KOPT-K1 (cell line): Measurements from ENCODE around the gene MGAT2.
"Not testable (repeated sequence)": the region's sequence is repeated elsewhere in the genome, so short reads cannot be mapped to it uniquely, and the experiment has no call there.

Experiments
- H3K27ac ChIP-seq: fragments of 200-600 bp; sonication (generic); 2 replicates; pipeline ENCODE4 v1.5.1; 2016; ENCODE audit warnings: antibody characterized with exemption, mild to moderate bottlenecking, low read depth, low read length; ENCODE audit not compliant: poor library complexity, severe bottlenecking
- H3K36me3 ChIP-seq: fragments of 200-600 bp; sonication (generic); 2 replicates; pipeline ENCODE4 v1.5.1; 2017; ENCODE audit warnings: antibody characterized with exemption, mild to moderate bottlenecking, low read length, moderate library complexity; ENCODE audit not compliant: insufficient read depth
- H3K9me3 ChIP-seq: fragments of 200-600 bp; sonication (generic); 2 replicates; pipeline ENCODE4 v1.5.1; 2017; ENCODE audit warnings: antibody characterized with exemption, low read length, mild to moderate bottlenecking; ENCODE audit not compliant: insufficient read depth, poor library complexity, severe bottlenecking

MGAT2 gene

GRCh38 chr14:49620182-49621113, at the start of gene MGAT2, which contains the start of gene RPL36AL:
MGAT2 (plus strand) TSS chr14:49620799; CDS start chr14:49621269, 470 bp downstream.
RPL36AL (minus strand) TSS chr14:49620626; CDS start chr14:49619104, 1,522 bp downstream.
- H3K27ac ChIP-seq = peak within 1 kb of the TSS; percentile 89
- H3K9me3 ChIP-seq = no peaks in the 10 kb centered on the region
- H3K36me3 ChIP-seq = peaks cover 66% of the 10 kb centered on the region

GRCh38 chr14:49574038-49574437, 46.6 kb upstream of the MGAT2 start:
- Histone ChIP-seq H3K36me3 (peaks cover 79% of the 10 kb centered on the region), H3K9me3 (peaks cover 9% of the 10 kb centered on the region), H3K27ac (no peak overlapping the region)

- H3K36me3 ChIP-seq = peaks cover 94% of the 10 kb centered on the region
- H3K9me3 ChIP-seq = no peaks in the 10 kb centered on the region
- H3K27ac ChIP-seq = no peak overlapping the region
Measured at GRCh38 chr14:49578141-49578540, 42.5 kb upstream of the MGAT2 start.

- Histone ChIP-seq H3K9me3 (no peaks in the 10 kb centered on the region), H3K27ac (no peak overlapping the region), H3K36me3 (peaks cover 94% of the 10 kb centered on the region)
Measured at GRCh38 chr14:49579841-49580240, 40.8 kb upstream of the MGAT2 start.

- Histone ChIP-seq H3K9me3 (no peaks in the 10 kb centered on the region), H3K36me3 (peaks cover 86% of the 10 kb centered on the region), H3K27ac (no peak overlapping the region)
Measured at GRCh38 chr14:49581209-49582112, 39.1 kb upstream of the MGAT2 start.

- H3K36me3 ChIP-seq = peaks cover 77% of the 10 kb centered on the region
Measured at GRCh38 chr14:49582113-49582977, 38.3 kb upstream of the MGAT2 start.

GRCh38 chr14:49583629-49584028, 37.0 kb upstream of the MGAT2 start:
- Histone ChIP-seq H3K9me3 (no peaks in the 10 kb centered on the region), H3K27ac (peak overlapping the region; percentile 92), H3K36me3 (peaks cover 65% of the 10 kb centered on the region)

More at GRCh38 chr14:49582113-49582977, 38.3 kb upstream of the MGAT2 start:
- Histone ChIP-seq H3K27ac (no peak overlapping the region), H3K9me3 (no peaks in the 10 kb centered on the region)

- Histone ChIP-seq H3K9me3 (no peaks in the 10 kb centered on the region), H3K27ac (peak overlapping the region; percentile 92), H3K36me3 (peaks cover 60% of the 10 kb centered on the region)
Measured at GRCh38 chr14:49584058-49584457, 36.5 kb upstream of the MGAT2 start.

GRCh38 chr14:49584981-49585640, 35.5 kb upstream of the MGAT2 start:
- Histone ChIP-seq H3K27ac (peak overlapping the region; percentile 92), H3K36me3 (peaks cover 50% of the 10 kb centered on the region)
- H3K9me3 ChIP-seq = not testable (repeated sequence)

- H3K9me3 ChIP-seq = no peaks in the 10 kb centered on the region
- peak within 1 kb of the TSS; percentile 92 for H3K27ac ChIP-seq
- H3K36me3 ChIP-seq = peaks cover 46% of the 10 kb centered on the region
Measured at GRCh38 chr14:49585803-49586672, 34.6 kb upstream of the MGAT2 start, which contains the start of gene RPS29. RPS29 (minus strand) TSS chr14:49586380; CDS start chr14:49586346, 34 bp downstream.

- no peaks in the 10 kb centered on the region for H3K9me3 ChIP-seq
- peaks cover 37% of the 10 kb centered on the region for H3K36me3 ChIP-seq
- H3K27ac ChIP-seq = peak overlapping the region; percentile 92
Measured at GRCh38 chr14:49586673-49587460, 33.7 kb upstream of the MGAT2 start.

- Histone ChIP-seq H3K27ac (no peak overlapping the region), H3K9me3 (no peaks in the 10 kb centered on the region), H3K36me3 (peaks cover 12% of the 10 kb centered on the region)
Measured at GRCh38 chr14:49589387-49589786, 31.2 kb upstream of the MGAT2 start.
